GM21786 (cell line): Measurements from ENCODE around the gene SPPL2A.
A peak's percentile ranks its signal among the peaks of the same experiment; 100 is the strongest.
"Not testable (repeated sequence)": the region's sequence is repeated elsewhere in the genome, so short reads cannot be mapped to it uniquely, and the experiment has no call there.

Experiments
- ATAC-seq: cut with Tn5 transposase; IDR thresholded peaks from one replicate; pipeline ENCODE4 v1.9.1; 2021; ENCODE audit not compliant: unreplicated experiment

SPPL2A gene

GRCh38 chr15:50773389-50773788 is 7.9 kb upstream of the SPPL2A start:
- no peak for ATAC-seq

- no peak for ATAC-seq
Observed at GRCh38 chr15:50767332-50767861, 1.9 kb upstream of the SPPL2A start.

GRCh38 chr15:50764461-50765194 is 878 bp downstream of the SPPL2A start:
- ATAC-seq = peak; percentile 31

GRCh38 chr15:50758712-50759205 is 6.7 kb downstream of the SPPL2A start:
- ATAC-seq = no peak

- ATAC-seq = no peak
Observed at GRCh38 chr15:50753463-50753862, 12.0 kb downstream of the SPPL2A start.

GRCh38 chr15:50751394-50751793 is 14.1 kb downstream of the SPPL2A start:
- no peak for ATAC-seq

GRCh38 chr15:50750227-50750705 is 15.2 kb downstream of the SPPL2A start:
- ATAC-seq = no peak

GRCh38 chr15:50747523-50747922 is 18.0 kb downstream of the SPPL2A start:
- ATAC-seq = no peak

- ATAC-seq = no peak
Observed at GRCh38 chr15:50744601-50745000, 20.9 kb downstream of the SPPL2A start.

GRCh38 chr15:50740955-50741354 is 24.6 kb downstream of the SPPL2A start:
- ATAC-seq = no peak

GRCh38 chr15:50736823-50737222 is 28.7 kb downstream of the SPPL2A start:
- ATAC-seq = no peak

GRCh38 chr15:50735156-50735555 is 30.4 kb downstream of the SPPL2A start:
- no peak for ATAC-seq

- no peak for ATAC-seq
Observed at GRCh38 chr15:50726315-50726714, 39.2 kb downstream of the SPPL2A start.

- ATAC-seq = no peak
Observed at GRCh38 chr15:50718700-50719125, 46.8 kb downstream of the SPPL2A start.

- no peak for ATAC-seq
Observed at GRCh38 chr15:50712018-50712417, 53.5 kb downstream of the SPPL2A start.

GRCh38 chr15:50710585-50710984 is 54.9 kb downstream of the SPPL2A start:
- ATAC-seq = no peak

- no peak for ATAC-seq
Observed at GRCh38 chr15:50707878-50708427, 57.6 kb downstream of the SPPL2A start.

GRCh38 chr15:50702762-50703334 is 62.7 kb downstream of the SPPL2A start:
- ATAC-seq = no peak

- ATAC-seq = no peak
Observed at GRCh38 chr15:50698101-50698500, 67.4 kb downstream of the SPPL2A start.

- ATAC-seq = no peak
Observed at GRCh38 chr15:50697109-50697797, 68.3 kb downstream of the SPPL2A start.

- ATAC-seq = not testable (repeated sequence)
Observed at GRCh38 chr15:50694634-50695165, 70.8 kb downstream of the SPPL2A start.
